ENCODE measurements around the gene LATS1.

DNA sequence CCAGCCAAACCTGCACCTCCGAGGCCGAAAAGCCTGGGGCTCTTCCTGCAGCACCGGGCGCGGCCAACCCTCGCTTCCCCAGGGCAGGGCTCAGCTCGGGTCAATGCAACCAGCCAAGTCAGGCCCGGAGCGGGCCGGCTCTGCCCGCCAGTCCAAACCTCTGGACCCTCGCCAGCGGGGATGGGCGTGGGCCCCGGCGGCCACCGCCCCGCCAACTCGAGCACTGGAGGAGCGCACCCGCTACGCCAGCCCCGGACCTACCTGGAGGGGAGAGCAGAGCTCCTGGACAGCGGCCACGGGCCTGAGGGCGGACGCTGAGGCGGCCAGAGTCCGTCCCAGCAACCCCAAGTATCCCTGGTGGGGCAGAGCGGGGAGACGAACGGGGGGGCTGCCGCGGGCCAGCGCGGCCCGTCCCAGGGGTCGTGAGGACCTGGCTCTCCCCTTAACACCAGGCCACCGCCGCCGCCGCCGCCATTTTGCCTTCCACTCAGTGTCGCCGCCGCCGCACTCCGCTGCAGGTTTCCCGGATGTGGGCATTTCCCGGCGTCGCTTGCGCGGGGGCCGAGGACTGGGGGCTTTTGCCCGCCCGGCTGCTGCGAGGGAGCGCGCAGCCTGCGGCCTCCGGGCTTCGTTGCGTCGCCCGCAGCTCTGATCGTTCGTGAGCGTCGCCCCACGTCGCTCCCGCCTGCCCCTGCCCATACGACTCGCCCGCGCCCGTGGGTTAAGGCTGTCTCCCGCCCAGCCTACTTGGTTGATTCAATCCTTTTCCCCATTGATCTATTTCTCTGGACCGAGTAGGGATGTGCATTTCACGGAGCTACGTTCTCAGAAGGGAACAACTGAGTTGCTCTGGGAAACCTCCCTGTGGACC, at the start of gene LATS1:
- TF ChIP-seq POLR2A (IDR thresholded peaks at IDR 0.05), result peak; percentile 88 to 92 (median 91)
- TF ChIP-seq, protein P1, sequence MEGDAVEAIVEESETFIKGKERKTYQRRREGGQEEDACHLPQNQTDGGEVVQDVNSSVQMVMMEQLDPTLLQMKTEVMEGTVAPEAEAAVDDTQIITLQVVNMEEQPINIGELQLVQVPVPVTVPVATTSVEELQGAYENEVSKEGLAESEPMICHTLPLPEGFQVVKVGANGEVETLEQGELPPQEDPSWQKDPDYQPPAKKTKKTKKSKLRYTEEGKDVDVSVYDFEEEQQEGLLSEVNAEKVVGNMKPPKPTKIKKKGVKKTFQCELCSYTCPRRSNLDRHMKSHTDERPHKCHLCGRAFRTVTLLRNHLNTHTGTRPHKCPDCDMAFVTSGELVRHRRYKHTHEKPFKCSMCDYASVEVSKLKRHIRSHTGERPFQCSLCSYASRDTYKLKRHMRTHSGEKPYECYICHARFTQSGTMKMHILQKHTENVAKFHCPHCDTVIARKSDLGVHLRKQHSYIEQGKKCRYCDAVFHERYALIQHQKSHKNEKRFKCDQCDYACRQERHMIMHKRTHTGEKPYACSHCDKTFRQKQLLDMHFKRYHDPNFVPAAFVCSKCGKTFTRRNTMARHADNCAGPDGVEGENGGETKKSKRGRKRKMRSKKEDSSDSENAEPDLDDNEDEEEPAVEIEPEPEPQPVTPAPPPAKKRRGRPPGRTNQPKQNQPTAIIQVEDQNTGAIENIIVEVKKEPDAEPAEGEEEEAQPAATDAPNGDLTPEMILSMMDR (IDR thresholded peaks at IDR 0.05), result no peak

Measured in body of pancreas (tissue), 4 donors.